AG09319 (cell line): ENCODE measurements around the gene ARMH2.

Source experiments
- DNase-seq: peaks from one replicate; pipeline ENCODE4 v3.0.0-alpha.2; 2010; ENCODE audit warnings: low read depth; ENCODE audit errors: extremely low read depth
- TF ChIP-seq, protein P1 (sequence below): IDR thresholded peaks from 2 replicates; pipeline ENCODE4 v1.5.1; 2011; ENCODE audit warnings: low read depth, mild to moderate bottlenecking, inconsistent platforms, low read length, moderate library complexity

ARMH2 gene

DNA sequence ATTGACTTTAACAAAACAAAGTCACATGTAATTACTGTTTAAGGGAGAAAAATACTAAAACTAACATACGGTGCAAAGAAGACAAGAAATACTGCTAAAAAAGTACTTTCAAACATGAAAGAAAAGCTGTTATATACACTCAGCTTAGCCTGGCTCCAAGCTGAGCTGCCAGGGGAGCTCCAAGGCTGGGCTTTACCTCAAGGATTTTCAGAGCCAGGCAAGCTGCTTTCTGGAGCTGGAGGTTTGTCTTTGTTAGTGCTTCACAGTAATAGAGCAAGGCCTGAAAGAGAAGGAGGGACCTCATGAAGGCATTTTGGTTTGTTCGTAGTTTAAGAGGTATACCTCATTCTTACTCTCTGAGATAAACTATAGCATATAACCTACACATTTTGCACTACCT lies 19.6 kb upstream of the ARMH2 start:
- no peak for DNase-seq
- TF ChIP-seq, protein P1, sequence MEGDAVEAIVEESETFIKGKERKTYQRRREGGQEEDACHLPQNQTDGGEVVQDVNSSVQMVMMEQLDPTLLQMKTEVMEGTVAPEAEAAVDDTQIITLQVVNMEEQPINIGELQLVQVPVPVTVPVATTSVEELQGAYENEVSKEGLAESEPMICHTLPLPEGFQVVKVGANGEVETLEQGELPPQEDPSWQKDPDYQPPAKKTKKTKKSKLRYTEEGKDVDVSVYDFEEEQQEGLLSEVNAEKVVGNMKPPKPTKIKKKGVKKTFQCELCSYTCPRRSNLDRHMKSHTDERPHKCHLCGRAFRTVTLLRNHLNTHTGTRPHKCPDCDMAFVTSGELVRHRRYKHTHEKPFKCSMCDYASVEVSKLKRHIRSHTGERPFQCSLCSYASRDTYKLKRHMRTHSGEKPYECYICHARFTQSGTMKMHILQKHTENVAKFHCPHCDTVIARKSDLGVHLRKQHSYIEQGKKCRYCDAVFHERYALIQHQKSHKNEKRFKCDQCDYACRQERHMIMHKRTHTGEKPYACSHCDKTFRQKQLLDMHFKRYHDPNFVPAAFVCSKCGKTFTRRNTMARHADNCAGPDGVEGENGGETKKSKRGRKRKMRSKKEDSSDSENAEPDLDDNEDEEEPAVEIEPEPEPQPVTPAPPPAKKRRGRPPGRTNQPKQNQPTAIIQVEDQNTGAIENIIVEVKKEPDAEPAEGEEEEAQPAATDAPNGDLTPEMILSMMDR: no peak

DNA sequence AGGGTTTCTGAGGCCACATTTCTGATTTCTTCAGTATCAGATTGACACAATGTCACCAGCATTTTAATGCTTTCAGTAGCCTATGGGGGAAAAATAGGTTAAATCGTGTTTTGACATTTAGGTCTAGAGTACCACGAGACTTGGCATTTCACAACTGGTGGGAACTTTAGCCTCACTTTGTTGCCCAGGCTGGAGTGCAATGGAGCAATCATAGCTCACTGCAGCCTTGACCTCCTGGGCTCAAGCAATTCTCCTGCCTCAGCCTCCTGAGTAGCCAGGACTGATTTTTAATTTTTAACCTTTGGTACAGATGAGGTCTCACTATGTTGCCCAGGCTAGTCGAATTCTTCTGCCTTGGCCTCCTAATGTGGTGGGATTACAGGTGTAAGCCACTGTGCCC lies 11.0 kb upstream of the ARMH2 start:
- TF ChIP-seq, protein P1: no peak
- no peak for DNase-seq

DNA sequence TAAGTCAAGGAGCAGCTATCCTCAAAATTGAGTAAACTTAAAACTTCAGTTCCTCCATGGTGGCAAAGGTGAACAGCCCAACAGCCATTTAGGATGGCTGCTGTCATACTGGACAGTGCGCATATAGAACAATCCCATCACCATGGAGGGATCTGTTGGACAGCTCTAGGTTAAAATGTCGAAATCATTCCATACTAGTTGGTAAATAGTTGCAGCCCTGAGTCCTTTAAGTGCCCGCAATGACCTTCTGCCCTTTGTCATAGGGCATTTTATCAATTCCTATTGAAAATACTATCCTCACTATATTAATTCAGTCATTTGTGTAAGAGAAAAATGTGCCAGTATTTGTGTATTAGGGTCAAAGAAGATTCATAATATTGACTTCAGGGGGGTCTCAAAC lies 8.9 kb upstream of the ARMH2 start:
- no peak for DNase-seq
- TF ChIP-seq, protein P1: no peak

DNA sequence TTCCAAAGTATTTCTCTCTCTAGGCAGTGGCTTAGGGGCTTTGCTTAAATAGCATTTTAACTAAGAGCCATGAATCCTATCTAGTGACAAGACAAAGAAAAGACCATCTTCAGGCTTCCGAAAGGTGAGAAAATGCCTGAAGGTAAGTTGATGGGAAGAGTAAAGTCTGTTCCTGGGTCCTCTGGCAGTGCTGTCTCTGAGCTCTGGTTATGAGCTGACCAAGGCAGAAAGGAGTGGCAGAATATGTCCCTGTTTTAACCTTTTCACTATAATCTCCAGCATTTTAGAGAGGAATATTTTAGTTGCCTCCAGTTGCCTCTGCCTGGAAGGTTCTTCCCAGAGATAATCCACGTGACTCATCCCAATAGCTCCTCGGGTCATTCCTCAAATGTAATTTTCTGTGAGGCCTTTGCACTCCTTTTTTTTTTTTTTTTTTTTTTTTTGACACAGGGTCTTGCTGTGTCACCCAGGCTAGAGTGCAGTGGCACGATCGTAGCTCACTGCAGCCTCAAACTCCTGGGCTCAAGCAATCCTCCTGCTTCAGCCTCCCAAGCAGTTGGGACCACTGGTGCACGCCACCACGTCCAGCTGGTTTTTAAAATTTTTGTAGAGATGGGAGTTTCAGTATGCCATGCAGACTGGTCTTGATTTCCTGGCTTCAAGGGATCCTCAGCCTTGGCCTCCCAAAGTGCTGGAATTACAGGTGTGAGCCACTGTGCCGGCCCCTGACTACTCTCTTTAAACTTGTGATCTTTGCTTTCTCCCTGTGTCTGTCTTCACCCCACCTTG lies 3.7 kb upstream of the ARMH2 start:
- TF ChIP-seq, protein P1: no peak
- no peak for DNase-seq

DNA sequence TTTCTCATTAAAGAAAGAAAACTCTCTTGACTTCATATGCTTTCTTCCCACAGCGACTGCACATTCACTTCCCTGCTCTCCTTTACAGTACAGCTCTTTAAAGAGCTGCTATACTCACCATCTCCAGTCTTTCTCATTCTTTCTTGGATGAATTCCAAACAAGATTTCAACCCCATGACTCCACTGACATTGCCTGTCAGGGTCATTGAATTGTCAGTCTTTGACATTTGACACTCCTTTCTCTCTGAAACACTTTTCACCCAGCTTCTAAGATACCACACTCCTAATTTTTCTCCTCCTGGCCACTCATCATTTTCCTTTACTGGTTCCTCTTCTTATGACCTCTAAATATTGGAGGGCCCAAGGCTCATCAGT lies 811 bp upstream of the ARMH2 start:
- TF ChIP-seq, protein P1: no peak
- no peak for DNase-seq

DNA sequence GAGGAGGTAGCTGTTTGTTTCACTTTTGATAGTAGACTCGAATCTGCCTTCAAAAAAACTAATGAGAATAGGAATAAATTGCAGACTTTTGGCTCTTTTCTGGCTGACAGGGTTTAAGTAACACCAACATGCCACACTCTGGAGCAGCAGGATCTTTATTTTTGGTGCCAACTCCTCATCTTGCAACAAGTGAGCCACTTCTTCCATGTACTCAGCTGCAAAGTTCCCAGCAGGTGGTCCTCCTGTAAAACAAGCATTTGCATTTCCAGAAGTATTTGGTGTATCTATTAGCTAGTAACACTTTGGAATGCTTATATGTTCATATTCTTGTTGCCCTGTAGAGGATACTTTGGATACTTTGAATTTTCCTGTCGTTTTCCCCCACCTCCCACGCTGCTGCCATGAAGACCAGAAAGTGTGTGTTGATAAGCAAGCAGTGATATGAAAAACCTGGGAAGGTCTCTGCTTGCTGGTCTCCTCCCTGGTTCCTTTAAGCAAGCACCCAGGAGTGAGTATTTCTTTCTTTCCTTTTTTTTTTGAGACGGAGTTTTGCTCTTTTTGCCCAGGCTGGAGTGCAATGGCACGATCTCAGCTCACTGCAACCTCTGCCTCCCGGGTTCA lies 1.0 kb downstream of the ARMH2 start:
- DNase-seq: no peak

DNA sequence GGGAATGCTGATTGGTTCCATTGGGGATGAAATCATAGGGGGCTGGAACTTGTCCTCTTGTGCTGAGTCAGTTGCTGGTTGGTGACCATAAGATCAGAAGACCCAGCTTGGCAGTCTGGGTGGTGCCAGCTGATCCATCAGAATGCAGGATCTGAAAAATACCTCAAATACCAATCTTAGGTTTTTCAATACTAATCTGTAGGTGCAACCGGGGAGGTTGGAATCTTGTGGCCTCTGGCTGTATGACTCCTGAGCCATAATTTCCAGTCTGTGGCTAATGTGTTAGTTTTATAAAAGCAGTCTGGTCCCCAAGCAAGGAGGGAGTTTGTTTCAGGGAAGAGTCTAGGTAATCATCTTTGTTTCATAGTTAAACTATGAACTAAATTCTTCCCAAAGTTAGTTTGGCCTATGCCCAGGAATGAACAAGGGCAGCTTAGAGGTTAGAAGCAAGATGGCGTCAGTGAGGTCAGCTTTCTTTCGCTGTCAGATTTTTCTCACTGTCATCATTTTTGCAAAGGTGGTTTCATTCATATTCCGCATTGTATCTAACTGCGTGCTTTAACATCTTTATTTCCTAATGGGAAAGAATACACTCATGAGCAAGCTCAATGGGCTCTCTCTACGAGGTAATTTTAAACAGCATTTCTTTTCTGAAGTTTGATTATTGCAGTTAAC lies 2.0 kb downstream of the ARMH2 start:
- TF ChIP-seq, protein P1: no peak

More for the DNA sequence above, 1.0 kb downstream of the ARMH2 start:
- TF ChIP-seq, protein P1: no peak

More for the DNA sequence above, 2.0 kb downstream of the ARMH2 start:
- no peak for DNase-seq
